Neuronal stem cell (in vitro differentiated cells): ENCODE data around the gene NEGR1.

Experiments
- DNase-seq: peaks from one replicate; pipeline ENCODE4 v3.0.0-alpha.2; 2013; ENCODE audit warnings: low spot score
- H2AFZ ChIP-seq: one replicate; pipeline ENCODE4 v1.6.1; 2013; ENCODE audit warnings: mild to moderate bottlenecking, low read length, inconsistent platforms
- H2AK5ac ChIP-seq: 2 replicates; pipeline ENCODE4 v1.6.1; 2013; ENCODE audit warnings: low read depth, mild to moderate bottlenecking, inconsistent platforms, low read length, moderate library complexity, mixed read lengths
- H2BK120ac ChIP-seq: 2 replicates; pipeline ENCODE4 v1.6.1; 2013; ENCODE audit warnings: low read depth, mild to moderate bottlenecking, inconsistent platforms, low read length, moderate library complexity, mixed read lengths
- H2BK12ac ChIP-seq: one replicate; pipeline ENCODE4 v1.6.1; 2013; ENCODE audit warnings: low read length, inconsistent platforms
- H2BK15ac ChIP-seq: 2 replicates; pipeline ENCODE4 v1.6.1; 2013; ENCODE audit warnings: mild to moderate bottlenecking, low read length, inconsistent platforms, mixed read lengths
- H2BK5ac ChIP-seq: one replicate; pipeline ENCODE4 v1.6.1; 2013; ENCODE audit warnings: inconsistent platforms, mild to moderate bottlenecking, low read length, moderate library complexity
- H3K14ac ChIP-seq: one replicate; pipeline ENCODE4 v1.6.1; 2013; ENCODE audit warnings: low read length, inconsistent platforms
- H3K18ac ChIP-seq: 2 replicates; pipeline ENCODE4 v1.6.1; 2013; ENCODE audit warnings: low read length, inconsistent platforms
- H3K23ac ChIP-seq: 2 replicates; pipeline ENCODE4 v1.6.1; 2013; ENCODE audit warnings: low read depth, mild to moderate bottlenecking, mixed read lengths, low read length, inconsistent platforms; ENCODE audit not compliant: poor library complexity
- H3K27ac ChIP-seq: replicated peaks from 3 replicates; pipeline ENCODE4 v1.5.1; 2013; ENCODE audit warnings: low read length, inconsistent platforms
- H3K27me3 ChIP-seq, 3 experiments: 2 replicates each; pipeline ENCODE4 v1.6.1; 2013; ENCODE audit warnings: low read length in 3 of 3, mild to moderate bottlenecking in 2 of 3, inconsistent platforms in 1 of 3, low read depth in 1 of 3, mixed read lengths in 1 of 3, moderate library complexity in 1 of 3; ENCODE audit not compliant: control insufficient read depth in 3 of 3, insufficient read depth in 3 of 3
- H3K36me3 ChIP-seq, 2 donors: replicated peaks in 1 of 2; 2 replicates each; pipeline ENCODE4 v1.6.1; 2013; ENCODE audit warnings: low read length in 2 of 2; ENCODE audit not compliant: control insufficient read depth in 2 of 2, insufficient read depth in 2 of 2
- H3K4ac ChIP-seq: 2 replicates; pipeline ENCODE4 v1.6.1; 2013; ENCODE audit warnings: inconsistent platforms, mild to moderate bottlenecking, low read length, moderate library complexity
- H3K4me1 ChIP-seq, 2 donors: 1 replicate in 1 of 2; 2 replicates in 1 of 2; pipeline ENCODE4 v1.6.1; 2013; ENCODE audit warnings: low read length in 2 of 2, low read depth in 1 of 2; ENCODE audit not compliant: control insufficient read depth in 2 of 2, insufficient read depth in 1 of 2
- H3K4me2 ChIP-seq: one replicate; pipeline ENCODE4 v1.6.1; 2013; ENCODE audit warnings: mild to moderate bottlenecking, low read length, inconsistent platforms; ENCODE audit not compliant: insufficient read depth, poor library complexity, severe bottlenecking
- H3K4me3 ChIP-seq, 2 donors: 2 replicates each; pipeline ENCODE4 v1.5.1; 2013; ENCODE audit warnings: low read length in 2 of 2, mild to moderate bottlenecking in 2 of 2, inconsistent platforms in 1 of 2, moderate library complexity in 1 of 2
- H3K79me1 ChIP-seq: one replicate; pipeline ENCODE4 v1.6.1; 2013; ENCODE audit warnings: low read depth, mild to moderate bottlenecking, inconsistent platforms, low read length, moderate library complexity
- H3K9ac ChIP-seq: one replicate; pipeline ENCODE4 v1.6.1; 2013; ENCODE audit warnings: mild to moderate bottlenecking, low read depth, low read length, inconsistent platforms; ENCODE audit not compliant: poor library complexity
- H3K9me3 ChIP-seq, 2 donors: replicated peaks in 1 of 2; 2 replicates each; pipeline versions ENCODE3 to v1.6.1; 2013; ENCODE audit warnings: low read length in 2 of 2, mild to moderate bottlenecking in 2 of 2, inconsistent platforms in 1 of 2, low read depth in 1 of 2, mixed read lengths in 1 of 2, moderate library complexity in 1 of 2; ENCODE audit not compliant: control insufficient read depth in 2 of 2, insufficient read depth in 1 of 2
- H4K8ac ChIP-seq: one replicate; pipeline ENCODE4 v1.6.1; 2013; ENCODE audit warnings: low read depth, mild to moderate bottlenecking, inconsistent platforms, low read length, moderate library complexity
- H4K91ac ChIP-seq: one replicate; pipeline ENCODE4 v1.6.1; 2013; ENCODE audit warnings: low read length, low read depth, mild to moderate bottlenecking, inconsistent platforms; ENCODE audit not compliant: poor library complexity
- WGBS, 2 donors: extraction: QIAGEN DNeasy Blood & Tissue Kit; methylation state at CpG; one replicate each; pipeline ENCODE4 v1.1.7; 2013; ENCODE audit warnings: missing lambda C conversion rate in 2 of 2, mixed read lengths in 1 of 2; ENCODE audit not compliant: insufficient read length in 2 of 2, insufficient replicate concordance in 1 of 2; ENCODE audit errors: extremely low coverage in 2 of 2; 5-methylcytosine and 5-hydroxymethylcytosine counted together

NEGR1 gene

DNA sequence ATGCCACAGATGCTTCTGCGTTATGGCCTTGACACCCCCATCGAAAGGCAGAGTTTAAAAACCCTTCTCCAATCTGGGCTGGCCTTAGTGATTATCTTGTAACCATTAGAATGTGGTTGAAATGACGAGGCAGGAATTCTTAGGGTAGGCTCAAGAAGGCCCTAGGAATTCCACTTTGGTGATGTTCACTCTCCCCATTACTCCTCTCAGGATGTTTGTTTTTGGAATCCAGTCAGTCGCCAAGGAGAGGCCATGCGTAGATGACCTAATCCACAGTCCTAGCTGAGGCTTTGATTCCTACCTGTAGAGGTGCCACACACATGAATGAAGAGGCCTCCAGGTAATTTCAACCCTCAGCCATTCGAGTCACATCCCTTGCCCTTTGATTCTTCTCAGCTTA, 318.2 kb downstream of the NEGR1 start:
- no peak overlapping the region for H2BK15ac ChIP-seq
- H2BK120ac ChIP-seq: no peak overlapping the region
- no peak overlapping the region for H3K23ac ChIP-seq
- WGBS, 2 donors: no CpG with 5 or more reads among the region's 6 CpGs
- H2AK5ac ChIP-seq: no peak overlapping the region
- no peak overlapping the region for H3K27ac ChIP-seq
- no peak for DNase-seq
- H3K27me3 ChIP-seq: no peaks in the 10 kb centered on the region
- H3K79me1 ChIP-seq: no peaks in the 10 kb centered on the region
- no peaks in the 10 kb centered on the region for H3K9me3 ChIP-seq
- no peak overlapping the region for H2BK5ac ChIP-seq
- no peak overlapping the region for H4K8ac ChIP-seq
- no peak overlapping the region for H3K4me2 ChIP-seq
- H4K91ac ChIP-seq: no peak overlapping the region
- no peak overlapping the region for H2BK12ac ChIP-seq
- no peak overlapping the region for H3K14ac ChIP-seq
- H3K18ac ChIP-seq: no peak overlapping the region
- no peaks in the 10 kb centered on the region for H3K36me3 ChIP-seq
- no peak overlapping the region for H2AFZ ChIP-seq
- no peak overlapping the region for H3K4me3 ChIP-seq
- no peaks in the 10 kb centered on the region for H3K4me1 ChIP-seq
- H3K9ac ChIP-seq: no peak overlapping the region
- H3K4ac ChIP-seq: no peak overlapping the region

DNA sequence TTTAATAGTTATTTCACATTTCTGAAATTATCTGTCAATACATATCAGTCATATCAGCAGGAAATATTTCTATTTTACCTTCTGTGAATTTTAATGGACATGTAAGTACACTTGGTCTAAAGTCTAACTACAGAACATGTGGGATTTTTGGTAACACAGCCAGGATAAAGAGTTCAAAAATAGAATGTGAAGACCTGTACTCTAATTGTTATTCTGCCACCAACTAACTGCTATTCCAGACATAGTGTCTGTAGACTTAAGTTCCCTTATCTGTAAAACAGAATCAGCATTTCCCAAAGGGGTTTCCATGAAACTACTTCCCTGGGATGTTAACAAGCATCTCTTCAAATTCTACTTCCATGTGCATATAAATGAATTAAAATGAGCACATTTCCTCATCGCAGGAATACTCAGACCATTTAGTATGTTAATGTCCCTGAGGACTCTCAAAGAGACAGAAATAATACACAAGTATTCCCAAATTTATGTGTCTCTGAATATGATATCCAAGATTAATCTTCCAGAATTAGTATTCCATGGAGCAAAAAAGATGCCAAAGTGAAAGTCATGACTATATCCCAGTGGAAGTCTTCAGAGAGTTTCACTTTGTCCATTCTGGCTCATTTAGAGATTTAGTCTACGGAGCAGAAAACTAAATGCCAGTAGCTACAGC, 325.6 kb downstream of the NEGR1 start:
- no peak overlapping the region for H3K18ac ChIP-seq
- no peak overlapping the region for H3K9ac ChIP-seq
- no peak for DNase-seq
- H2AK5ac ChIP-seq: no peak overlapping the region
- no peak overlapping the region for H2BK120ac ChIP-seq
- H3K36me3 ChIP-seq: no peaks in the 10 kb centered on the region
- H3K23ac ChIP-seq: no peak overlapping the region
- H2BK5ac ChIP-seq: no peak overlapping the region
- no peaks in the 10 kb centered on the region for H3K9me3 ChIP-seq
- H3K4me3 ChIP-seq: no peak overlapping the region
- no peak overlapping the region for H4K91ac ChIP-seq
- no peak overlapping the region for H2AFZ ChIP-seq
- no peak overlapping the region for H3K14ac ChIP-seq
- H4K8ac ChIP-seq: no peak overlapping the region
- no peak overlapping the region for H3K4me2 ChIP-seq
- H3K79me1 ChIP-seq: no peaks in the 10 kb centered on the region
- no peaks in the 10 kb centered on the region for H3K27me3 ChIP-seq
- WGBS, 2 donors: no CpG with 5 or more reads among the region's 2 CpGs
- H3K27ac ChIP-seq: no peak overlapping the region
- H2BK12ac ChIP-seq: no peak overlapping the region
- no peak overlapping the region for H2BK15ac ChIP-seq
- H3K4me1 ChIP-seq: peaks cover 0 to 3% of the 10 kb centered on the region in 2 donors
- H3K4ac ChIP-seq: no peak overlapping the region

DNA sequence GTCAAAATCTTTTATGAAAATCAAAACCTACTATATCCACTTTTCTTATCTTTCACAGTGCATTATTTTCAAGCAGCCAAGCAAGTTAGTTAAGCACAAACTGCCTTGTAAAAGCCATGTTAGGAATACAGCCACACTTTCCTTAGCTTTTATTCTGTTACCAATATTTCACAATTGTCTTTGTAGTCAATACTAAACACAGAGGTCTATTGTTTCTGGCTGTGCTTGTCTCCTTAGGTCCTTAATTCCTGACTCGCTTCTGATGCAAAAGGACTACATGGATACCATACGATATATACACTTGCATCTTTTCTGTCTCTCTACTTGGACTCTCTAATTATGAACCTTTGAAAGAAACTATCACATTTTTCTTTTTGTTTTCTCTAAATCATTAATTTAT, 331.8 kb downstream of the NEGR1 start:
- Histone ChIP-seq H3K4me3 (no peak overlapping the region), H3K27me3 (no peaks in the 10 kb centered on the region), H3K9ac (no peak overlapping the region), H3K4me2 (no peak overlapping the region), H3K23ac (no peak overlapping the region), H3K36me3 (no peaks in the 10 kb centered on the region), H4K91ac (no peak overlapping the region), H2AK5ac (no peak overlapping the region), H3K4me1 (peaks cover 0 to 3% of the 10 kb centered on the region in 2 donors), H3K9me3 (no peaks in the 10 kb centered on the region), H3K14ac (no peak overlapping the region), H3K4ac (no peak overlapping the region), H3K27ac (no peak overlapping the region), H2AFZ (peak overlapping the region; percentile 33), H2BK15ac (no peak overlapping the region), H2BK12ac (no peak overlapping the region), H2BK5ac (no peak overlapping the region), H3K79me1 (no peaks in the 10 kb centered on the region), H3K18ac (no peak overlapping the region), H2BK120ac (no peak overlapping the region), H4K8ac (no peak overlapping the region)
- DNase-seq: no peak
- WGBS, 2 donors: no CpG with 5 or more reads among the region's 2 CpGs

DNA sequence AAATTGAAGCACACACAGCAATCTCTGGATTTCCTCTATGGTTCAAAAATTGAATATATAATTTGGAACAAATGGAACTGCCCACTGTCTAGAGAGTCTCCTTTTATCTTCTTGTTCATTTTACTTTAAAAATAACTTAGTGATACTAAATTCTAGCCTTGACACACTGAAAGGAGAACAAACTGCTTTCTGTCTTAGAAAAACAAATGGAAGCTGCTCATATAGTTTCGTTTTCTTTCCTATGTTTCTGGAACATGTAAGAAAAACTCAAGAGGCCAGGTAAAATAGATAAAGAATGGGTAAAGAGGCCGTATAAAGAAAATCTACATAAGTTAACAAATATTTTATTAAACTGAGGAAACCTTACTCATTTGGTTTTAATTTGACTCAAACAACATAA, 332.7 kb downstream of the NEGR1 start:
- Histone ChIP-seq H2BK5ac (no peak overlapping the region), H2BK120ac (no peak overlapping the region), H3K27me3 (no peaks in the 10 kb centered on the region), H3K14ac (no peak overlapping the region), H2BK15ac (no peak overlapping the region), H3K18ac (no peak overlapping the region), H4K91ac (no peak overlapping the region), H3K79me1 (no peaks in the 10 kb centered on the region), H3K4me1 (peaks cover 0 to 3% of the 10 kb centered on the region in 2 donors), H4K8ac (no peak overlapping the region), H3K9me3 (no peaks in the 10 kb centered on the region), H2BK12ac (no peak overlapping the region), H3K4me2 (no peak overlapping the region), H3K36me3 (no peaks in the 10 kb centered on the region), H3K9ac (no peak overlapping the region), H3K27ac (no peak overlapping the region), H2AFZ (no peak overlapping the region), H3K4ac (no peak overlapping the region), H3K4me3 (no peak overlapping the region), H3K23ac (no peak overlapping the region), H2AK5ac (no peak overlapping the region)
- no CpG with 5 or more reads among the region's 2 CpGs for WGBS, 2 donors
- no peak for DNase-seq
